ENCODE results near the gene SARNP. TPM values are rescaled to one million over a fixed set of nuclear protein-coding genes. Genes with fewer than 3 reads are reported as not detected.

SARNP gene
- total RNA-seq, 4 donors from 2014 or later, result 38.0 to 50.7 (median 45.0) TPM

DNA sequence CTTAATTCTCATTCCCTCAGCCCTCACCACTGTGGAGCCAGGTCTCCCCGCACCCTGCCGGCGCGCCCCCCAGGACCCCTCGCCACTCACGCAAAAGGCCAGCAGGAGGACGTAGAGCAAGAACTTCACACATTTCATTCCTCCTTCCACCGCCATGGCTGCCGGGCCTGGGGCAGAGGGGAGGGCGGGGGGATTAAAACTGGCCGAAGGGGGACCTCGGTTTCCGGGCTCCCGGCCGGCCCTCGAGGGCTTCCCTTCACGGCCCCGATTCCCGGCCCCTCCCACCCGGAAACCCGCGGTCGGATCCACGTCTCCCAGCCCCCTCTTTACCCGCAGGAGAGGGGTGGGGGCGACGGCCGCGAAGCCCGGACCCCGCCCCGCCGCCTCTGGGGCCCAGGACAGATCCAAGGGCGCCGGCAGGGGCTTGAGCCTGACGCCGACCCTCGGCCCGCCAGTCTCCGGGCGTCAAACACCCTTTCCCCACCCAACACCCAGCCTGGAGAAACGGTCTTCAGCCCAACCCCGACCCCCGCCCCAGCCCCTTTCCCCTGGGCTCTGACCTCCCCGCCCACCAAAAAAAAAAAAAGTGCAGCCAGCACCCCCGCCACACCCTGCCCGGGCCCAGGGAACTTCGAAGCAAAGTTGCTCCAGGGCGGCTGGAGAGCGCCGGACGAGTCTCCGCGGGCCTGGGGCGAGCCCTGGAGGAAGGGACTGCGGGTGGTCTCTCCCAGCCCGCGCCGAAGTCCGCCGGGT lies 89.2 kb downstream of the SARNP start:
- TF ChIP-seq EP300 (IDR thresholded peaks at IDR 0.05; ENCODE audit: low read depth), result no peak
- no peak for TF ChIP-seq CTCF (IDR thresholded peaks at IDR 0.05)
- TF ChIP-seq POLR2AphosphoS5 (IDR thresholded peaks at IDR 0.05), result peak in 1 of 3 donors; percentile 3
- no peak for TF ChIP-seq POLR2A (IDR thresholded peaks at IDR 0.05)
- 1% methylated on average over 49 of the region's 61 CpGs; no CpG with 5 or more reads in 1 of the 2 donors for WGBS, 2 donors (ENCODE audit: low coverage in 1 of 2)
- intact Hi-C loops (cut with DNase I; ENCODE audit: low total_unique reads) (no loop called here), in situ Hi-C loops (cut with MboI; ENCODE audit: low pct_ligation_motif_present in 1 of 4, low pct_unique_long_range_greater_than_20kb in 1 of 4, low sequenced_read_pairs in 3 of 4) (loop anchor here in 1 of 4 donors (10.0 kb wide), 1 partner anchor 386 kb away; the partner anchor contains the start of genes RPL41 and ZC3H10)
- H3K9me3 ChIP-seq, result no peaks in the 10 kb centered on the region
- no peaks in the 10 kb centered on the region for H3K36me3 ChIP-seq
- no peaks in the 10 kb centered on the region for H3K27me3 ChIP-seq
- H3K27ac ChIP-seq, result peak overlapping the region; percentile 96 to 99 (median 98)
- DNase-seq, result peak; percentile 81
- peak overlapping the region; percentile 87 to 99 (median 92) for H3K4me3 ChIP-seq
- peaks cover 31 to 65% (median 45%) of the 10 kb centered on the region in 4 donors for H3K4me1 ChIP-seq

DNA sequence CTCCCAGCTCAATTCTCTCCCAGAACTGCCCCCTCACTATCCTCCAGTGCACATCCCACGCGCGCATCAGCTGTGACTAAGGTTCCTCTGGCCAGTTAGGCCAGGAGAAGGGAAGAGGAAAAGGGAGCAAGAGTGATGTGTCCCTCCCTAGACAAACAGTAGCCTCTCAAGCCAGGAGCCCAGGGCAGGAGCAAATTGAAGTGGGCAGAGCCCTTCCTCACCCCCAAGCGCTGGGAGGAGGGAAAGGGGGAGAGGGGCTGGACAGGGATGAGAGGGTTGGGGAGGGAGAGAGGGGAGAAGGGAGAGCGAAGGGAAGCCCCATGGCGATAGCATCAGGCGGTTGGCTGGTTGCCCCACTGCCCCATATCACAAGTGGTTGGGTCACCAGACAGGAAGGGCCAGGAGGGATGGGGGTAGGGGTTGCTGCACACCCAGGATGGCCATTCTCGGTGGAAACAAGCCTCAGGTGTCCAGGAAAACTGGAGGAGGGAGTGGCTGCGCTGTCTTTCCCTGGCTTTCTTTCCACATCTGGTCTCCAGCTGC lies 89.8 kb downstream of the SARNP start:
- TF ChIP-seq POLR2AphosphoS5 (IDR thresholded peaks at IDR 0.05), result peak; percentile 3 to 8 (median 5)
- TF ChIP-seq POLR2A (IDR thresholded peaks at IDR 0.05), result peak; percentile 20
- TF ChIP-seq EP300 (IDR thresholded peaks at IDR 0.05; ENCODE audit: low read depth), result no peak
- no peak for TF ChIP-seq CTCF (IDR thresholded peaks at IDR 0.05)
- Histone ChIP-seq H3K9me3 (no peaks in the 10 kb centered on the region), H3K4me1 (peaks cover 33 to 72% (median 49%) of the 10 kb centered on the region in 4 donors), H3K27me3 (no peaks in the 10 kb centered on the region), H3K27ac (peak overlapping the region; percentile 96 to 99 (median 98)), H3K4me3 (peak overlapping the region; percentile 87 to 99 (median 92)), H3K36me3 (no peaks in the 10 kb centered on the region)
- 12 to 13% methylated on average over 3 to 9 of the region's 9 CpGs for WGBS, 2 donors (ENCODE audit: low coverage in 1 of 2)
- in situ Hi-C loops (cut with MboI; ENCODE audit: low pct_ligation_motif_present in 1 of 4, low pct_unique_long_range_greater_than_20kb in 1 of 4, low sequenced_read_pairs in 3 of 4), result loop anchor here in 1 of 4 donors (10.0 kb wide), 1 partner anchor 387 kb away; the partner anchor contains the start of genes RPL41 and ZC3H10
- intact Hi-C loops (cut with DNase I; ENCODE audit: low total_unique reads), result no loop called here
- peak; percentile 59 for DNase-seq

GRCh38 chr12:55726971-55727370 lies 90.6 kb downstream of the SARNP start:
- Histone ChIP-seq H3K27ac (peak overlapping the region; percentile 96 to 99 (median 98)), H3K4me3 (peak overlapping the region in 3 of 4 donors; percentile 87 to 93 (median 92)), H3K27me3 (no peaks in the 10 kb centered on the region), H3K4me1 (peaks cover 33 to 79% (median 56%) of the 10 kb centered on the region in 4 donors), H3K9me3 (no peaks in the 10 kb centered on the region), H3K36me3 (no peaks in the 10 kb centered on the region)
- WGBS, 2 donors (ENCODE audit: low coverage in 1 of 2), result 43% methylated on average over 10 of the region's 10 CpGs; no CpG with 5 or more reads in 1 of the 2 donors
- in situ Hi-C loops (cut with MboI; ENCODE audit: low pct_ligation_motif_present in 1 of 4, low pct_unique_long_range_greater_than_20kb in 1 of 4, low sequenced_read_pairs in 3 of 4) (loop anchor here in 1 of 4 donors (10.0 kb wide), 1 partner anchor 388 kb away; the partner anchor contains the start of genes RPL41 and ZC3H10), intact Hi-C loops (cut with DNase I; ENCODE audit: low total_unique reads) (no loop called here)
- TF ChIP-seq POLR2AphosphoS5 (IDR thresholded peaks at IDR 0.05) (no peak), CTCF (IDR thresholded peaks at IDR 0.05) (no peak), POLR2A (IDR thresholded peaks at IDR 0.05) (no peak), EP300 (IDR thresholded peaks at IDR 0.05; ENCODE audit: low read depth) (no peak)
- DNase-seq, result no peak

DNA sequence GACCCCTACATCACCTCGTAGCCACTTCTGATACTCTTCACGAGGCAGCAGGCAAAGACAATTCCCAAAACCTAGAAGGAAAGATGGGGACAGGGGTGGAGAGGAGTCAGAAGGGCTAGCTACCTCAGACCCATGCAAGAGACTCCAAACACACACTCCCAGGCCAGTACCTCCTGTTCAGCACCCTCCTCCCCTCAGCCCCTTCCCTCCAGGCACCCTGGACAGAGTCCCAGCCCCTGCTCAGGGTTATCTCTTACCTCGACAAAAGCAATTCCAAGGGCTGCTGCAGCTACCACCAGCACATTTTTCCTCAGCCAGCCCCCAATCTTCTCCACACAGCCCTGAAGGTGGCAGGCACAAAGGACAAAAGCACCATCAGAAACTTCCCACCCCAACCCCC lies 92.0 kb downstream of the SARNP start:
- TF ChIP-seq POLR2A (IDR thresholded peaks at IDR 0.05), result no peak
- no peak for TF ChIP-seq POLR2AphosphoS5 (IDR thresholded peaks at IDR 0.05)
- no peak for TF ChIP-seq CTCF (IDR thresholded peaks at IDR 0.05)
- no peak for TF ChIP-seq EP300 (IDR thresholded peaks at IDR 0.05; ENCODE audit: low read depth)
- DNase-seq, result peak; percentile 7
- H3K4me3 ChIP-seq, result no peak overlapping the region
- in situ Hi-C loops (cut with MboI; ENCODE audit: low pct_ligation_motif_present in 1 of 4, low pct_unique_long_range_greater_than_20kb in 1 of 4, low sequenced_read_pairs in 3 of 4), result loop anchor here in 1 of 4 donors (10.0 kb wide), 1 partner anchor 389 kb away; the partner anchor contains the start of genes RPL41 and ZC3H10
- H3K4me1 ChIP-seq, result peaks cover 29 to 80% (median 66%) of the 10 kb centered on the region in 4 donors
- peak overlapping the region in 3 of 4 donors; percentile 96 to 99 (median 97) for H3K27ac ChIP-seq
- no peaks in the 10 kb centered on the region for H3K27me3 ChIP-seq
- H3K36me3 ChIP-seq, result no peaks in the 10 kb centered on the region
- intact Hi-C loops (cut with DNase I; ENCODE audit: low total_unique reads), result no loop called here
- WGBS, 2 donors (ENCODE audit: low coverage in 1 of 2), result 59 to 69% methylated on average over 3 of the region's 3 CpGs
- no peaks in the 10 kb centered on the region for H3K9me3 ChIP-seq

Data from transverse colon (tissue), 4 donors.